Measurements from ENCODE around the gene UNKL. TPM values are rescaled to one million over a fixed set of nuclear protein-coding genes. Genes with fewer than 3 reads are reported as not detected.

Gene UNKL
- total RNA-seq, 1 experiment from 2014 or later = 32.0 TPM

GRCh38 chr16:1453316-1453715 is 38.8 kb upstream of the UNKL start:
- H3K18ac ChIP-seq (ENCODE audit: insufficient read length, low read depth, low read length) = no peak overlapping the region
- H3K14ac ChIP-seq (ENCODE audit: insufficient read depth, low read length) = no peak overlapping the region
- no peak overlapping the region for H2AFZ ChIP-seq (ENCODE audit: low read length)
- no peak overlapping the region for H2AK5ac ChIP-seq (ENCODE audit: insufficient read length, low read length)
- H2BK20ac ChIP-seq (ENCODE audit: low read depth, low read length, poor library complexity, severe bottlenecking) = no peak overlapping the region
- no peak overlapping the region for H3T11ph ChIP-seq (ENCODE audit: low read length)
- no peak overlapping the region for H4K91ac ChIP-seq (ENCODE audit: insufficient read length, low read depth, low read length)
- Mint-ChIP-seq H3K9me3 (no peaks in the 10 kb centered on the region), H3K4me1 (no peaks in the 10 kb centered on the region), H3K27ac (no peak overlapping the region), H3K36me3 (ENCODE audit: insufficient read depth in 1 of 3, low read depth in 3 of 3) (peaks cover 0 to 33% (median 28%) of the 10 kb centered on the region in 3 experiments; a peak in 6 of 7 replicates), H3K27me3 (ENCODE audit: low read depth) (no peaks in the 10 kb centered on the region), H3K4me3 (no peak overlapping the region)
- H3K79me2 ChIP-seq (ENCODE audit: insufficient read depth, low read length) = no peaks in the 10 kb centered on the region
- WGBS (ENCODE audit: extremely low coverage, insufficient read length, low lambda C conversion rate) = no CpG with 5 or more reads among the region's 19 CpGs
- no peak overlapping the region for H3K4ac ChIP-seq (ENCODE audit: low read depth, low read length)
- H2BK15ac ChIP-seq (ENCODE audit: low read depth, low read length) = no peak overlapping the region
- no peak overlapping the region for H3K9ac ChIP-seq (ENCODE audit: extremely low read depth, insufficient read length, low read length)
- no peak overlapping the region for H4K8ac ChIP-seq (replicated peaks; ENCODE audit: insufficient read length, low read depth, low read length)
- no peak for DNase-seq
- H2BK5ac ChIP-seq (ENCODE audit: insufficient read length, low read length) = no peak overlapping the region
- H4K20me1 ChIP-seq (ENCODE audit: control insufficient read depth, insufficient read depth, insufficient read length) = no peaks in the 10 kb centered on the region
- H2BK12ac ChIP-seq (ENCODE audit: insufficient read length, low read depth, low read length) = no peak overlapping the region
- H3K4me1 ChIP-seq (ENCODE audit: insufficient read depth, low read length) = no peaks in the 10 kb centered on the region
- H3K79me1 ChIP-seq (ENCODE audit: insufficient read depth, low read depth, low read length, poor library complexity, severe bottlenecking) = no peaks in the 10 kb centered on the region
- H3K4me2 ChIP-seq (ENCODE audit: insufficient read depth, insufficient read length, low read length) = no peak overlapping the region
- no peaks in the 10 kb centered on the region for H3K27me3 ChIP-seq (ENCODE audit: insufficient read depth, low read length)
- no peak for TF ChIP-seq CTCF (conservative IDR thresholded peaks at IDR 0.05)
- H3K23me2 ChIP-seq (ENCODE audit: insufficient read length, low read depth, low read length, poor library complexity, severe bottlenecking) = no peaks in the 10 kb centered on the region
- H3K23ac ChIP-seq (ENCODE audit: insufficient read length, low read depth, low read length) = no peak overlapping the region
- no peak overlapping the region for H4K5ac ChIP-seq (ENCODE audit: insufficient read length, low read depth, low read length)
- no peaks in the 10 kb centered on the region for H3K9me3 ChIP-seq (ENCODE audit: control insufficient read depth, low read depth, low read length)
- no peak overlapping the region for H3K56ac ChIP-seq (ENCODE audit: insufficient read length, low read depth, low read length)
- no peak overlapping the region for H2BK120ac ChIP-seq (ENCODE audit: low read depth, low read length, poor library complexity, severe bottlenecking)
- H3K27ac ChIP-seq (ENCODE audit: insufficient read length, low read depth, low read length) = no peak overlapping the region
